Stimulated activated CD8-positive, alpha-beta memory T cell treated with anti-CD3 and anti-CD28 coated beads, Interleukin-4, amount 100 ng/mL, for 4 hours (primary cell): ENCODE results near the gene CLOCK.
A peak's percentile ranks its signal among the peaks of the same experiment; 100 is the strongest.
"Not testable (repeated sequence)": the region's sequence is repeated elsewhere in the genome, so short reads cannot be mapped to it uniquely, and the experiment has no call there.

Experiments used
- DNase-seq, 2 donors: peaks; one replicate each; pipeline ENCODE4 v3.0.0-alpha.2; 2020; ENCODE audit warnings: low read depth in 2 of 2, low spot score in 1 of 2

CLOCK gene, protein sequence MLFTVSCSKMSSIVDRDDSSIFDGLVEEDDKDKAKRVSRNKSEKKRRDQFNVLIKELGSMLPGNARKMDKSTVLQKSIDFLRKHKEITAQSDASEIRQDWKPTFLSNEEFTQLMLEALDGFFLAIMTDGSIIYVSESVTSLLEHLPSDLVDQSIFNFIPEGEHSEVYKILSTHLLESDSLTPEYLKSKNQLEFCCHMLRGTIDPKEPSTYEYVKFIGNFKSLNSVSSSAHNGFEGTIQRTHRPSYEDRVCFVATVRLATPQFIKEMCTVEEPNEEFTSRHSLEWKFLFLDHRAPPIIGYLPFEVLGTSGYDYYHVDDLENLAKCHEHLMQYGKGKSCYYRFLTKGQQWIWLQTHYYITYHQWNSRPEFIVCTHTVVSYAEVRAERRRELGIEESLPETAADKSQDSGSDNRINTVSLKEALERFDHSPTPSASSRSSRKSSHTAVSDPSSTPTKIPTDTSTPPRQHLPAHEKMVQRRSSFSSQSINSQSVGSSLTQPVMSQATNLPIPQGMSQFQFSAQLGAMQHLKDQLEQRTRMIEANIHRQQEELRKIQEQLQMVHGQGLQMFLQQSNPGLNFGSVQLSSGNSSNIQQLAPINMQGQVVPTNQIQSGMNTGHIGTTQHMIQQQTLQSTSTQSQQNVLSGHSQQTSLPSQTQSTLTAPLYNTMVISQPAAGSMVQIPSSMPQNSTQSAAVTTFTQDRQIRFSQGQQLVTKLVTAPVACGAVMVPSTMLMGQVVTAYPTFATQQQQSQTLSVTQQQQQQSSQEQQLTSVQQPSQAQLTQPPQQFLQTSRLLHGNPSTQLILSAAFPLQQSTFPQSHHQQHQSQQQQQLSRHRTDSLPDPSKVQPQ

DNA sequence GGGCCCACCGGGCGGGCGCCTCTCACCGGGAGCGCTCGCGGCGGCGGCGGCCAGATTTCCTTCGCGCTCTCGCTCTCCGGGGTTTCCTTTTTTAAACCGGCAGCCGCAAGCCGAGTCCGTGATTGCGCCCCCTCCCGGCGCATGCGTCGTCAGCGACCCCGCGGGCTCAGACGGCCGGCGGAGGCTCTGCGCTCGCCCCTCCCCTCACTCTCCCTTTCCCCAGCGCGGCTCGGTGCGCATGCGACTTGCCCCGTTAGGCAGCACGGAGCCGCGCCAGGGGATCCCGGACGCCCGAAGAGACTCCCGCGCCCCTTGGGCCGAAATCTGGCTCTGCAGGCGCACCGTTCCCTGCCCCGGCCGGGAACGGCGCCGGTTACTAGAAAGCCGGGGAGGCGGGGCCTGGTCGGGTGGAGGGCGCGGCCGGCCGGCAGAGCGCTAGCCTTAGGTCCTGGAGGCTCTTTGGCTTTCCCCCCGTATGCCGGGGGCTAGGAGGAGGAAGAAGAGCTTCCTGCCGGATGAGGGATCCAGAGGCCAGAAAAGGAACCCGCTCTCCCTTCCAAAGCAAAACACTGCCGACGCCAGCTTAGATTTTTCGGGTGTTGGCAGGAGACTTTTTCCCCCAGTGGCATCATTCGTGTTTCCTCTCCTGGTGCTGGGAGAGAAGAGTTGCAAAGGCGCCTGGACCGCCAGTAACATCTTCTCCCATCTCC, at the start of gene CLOCK:
Gene CLOCK (minus strand): TSS at position 154 of the 710 bp plus-strand sequence. CDS start 64,124 bp downstream, outside the sequence.
- DNase-seq = peak; percentile 59 to 69

DNA sequence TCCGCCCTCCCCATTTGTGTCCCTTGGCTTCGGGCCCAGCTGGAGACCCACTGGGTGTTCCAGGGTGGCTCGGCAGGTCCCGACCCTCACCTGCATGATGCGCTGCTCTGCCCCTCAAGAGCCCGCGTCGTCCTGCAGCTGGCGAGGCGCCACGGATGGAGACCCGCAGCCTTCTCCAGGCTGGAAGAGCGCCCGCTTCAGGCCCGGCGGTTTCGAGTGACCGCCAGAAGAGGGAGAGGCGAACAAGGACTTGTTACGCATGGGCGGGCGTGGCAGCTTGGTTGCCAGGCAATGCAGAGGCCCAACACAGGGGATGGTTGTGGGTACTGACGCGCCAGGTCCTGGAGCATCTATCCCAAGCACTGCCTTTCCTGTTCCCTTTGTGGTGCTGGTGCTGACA, 45.3 kb upstream of the CLOCK start, which contains the start of gene PDCL2:
Gene PDCL2 (minus strand): TSS at position 232 of the 400 bp plus-strand sequence. CDS start 136 bp downstream, at position 96.
- DNase-seq = no peak

DNA sequence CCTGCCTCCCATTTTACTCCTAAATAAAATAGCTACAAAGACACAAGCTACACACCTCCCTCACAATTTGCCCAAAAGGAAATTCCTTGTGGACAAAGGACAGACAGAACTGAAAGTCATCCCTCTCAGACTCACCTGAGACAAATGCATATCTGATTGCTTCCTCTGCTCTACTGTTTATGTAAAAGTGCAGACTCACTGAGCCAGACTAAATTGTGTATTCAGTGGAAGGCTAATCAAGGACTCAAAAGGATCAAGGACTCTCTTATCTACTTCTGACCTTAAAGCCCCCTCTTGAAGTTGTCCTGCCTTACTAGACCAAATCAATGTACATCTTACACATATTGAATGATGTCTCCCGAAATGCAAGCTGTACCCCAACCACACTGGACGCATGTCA, 41.5 kb upstream of the CLOCK start:
- no peak for DNase-seq

DNA sequence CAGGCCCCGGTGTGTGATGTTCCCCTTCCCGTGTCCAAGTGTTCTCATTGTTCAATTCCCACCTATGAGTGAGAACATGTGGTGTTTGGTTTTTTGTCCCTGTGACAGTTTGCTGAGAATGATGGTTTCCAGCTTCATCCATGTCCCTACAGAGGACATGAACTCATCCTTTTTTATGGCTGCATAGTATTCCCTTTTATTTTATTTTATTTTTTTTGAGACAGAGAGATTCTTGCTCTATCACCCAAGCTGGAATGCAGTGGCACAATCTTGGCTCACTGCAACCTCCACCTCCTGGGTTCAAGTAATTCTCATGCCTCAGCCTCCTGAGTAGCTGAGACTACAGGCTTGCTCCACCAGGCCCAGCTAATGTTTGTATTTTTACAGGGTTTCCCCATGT, 36.1 kb upstream of the CLOCK start:
- not testable (repeated sequence) for DNase-seq

DNA sequence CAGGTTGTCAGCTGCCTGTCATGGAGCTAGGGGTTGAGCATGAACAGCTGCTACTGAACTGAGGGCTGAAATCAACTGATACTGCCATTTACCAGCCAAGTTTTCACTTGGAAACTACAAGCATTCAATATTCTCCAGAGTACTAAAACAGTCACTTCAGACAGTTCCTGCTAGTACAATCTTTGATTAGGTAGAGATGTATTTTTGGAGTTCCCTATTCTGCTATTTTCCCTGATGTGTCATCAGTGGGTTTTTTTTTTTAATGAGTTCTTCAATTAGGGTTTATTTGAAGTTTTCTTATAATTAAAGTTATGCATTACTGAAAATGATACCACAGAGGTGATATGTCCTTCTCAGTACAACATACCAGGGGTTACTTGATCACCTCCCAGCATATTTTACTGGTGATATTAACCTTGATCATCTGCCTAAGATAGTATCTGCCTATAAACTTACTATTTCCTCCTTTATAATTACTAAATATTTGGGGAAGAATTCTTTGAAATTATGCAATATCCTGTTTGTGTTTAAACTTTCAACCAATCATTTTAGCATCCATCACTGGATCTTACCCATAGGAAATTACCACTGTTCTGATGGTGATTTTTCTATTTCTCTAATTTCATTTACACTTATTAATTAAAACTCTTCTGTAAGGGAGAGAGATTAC, 31.8 kb upstream of the CLOCK start:
- DNase-seq = no peak

DNA sequence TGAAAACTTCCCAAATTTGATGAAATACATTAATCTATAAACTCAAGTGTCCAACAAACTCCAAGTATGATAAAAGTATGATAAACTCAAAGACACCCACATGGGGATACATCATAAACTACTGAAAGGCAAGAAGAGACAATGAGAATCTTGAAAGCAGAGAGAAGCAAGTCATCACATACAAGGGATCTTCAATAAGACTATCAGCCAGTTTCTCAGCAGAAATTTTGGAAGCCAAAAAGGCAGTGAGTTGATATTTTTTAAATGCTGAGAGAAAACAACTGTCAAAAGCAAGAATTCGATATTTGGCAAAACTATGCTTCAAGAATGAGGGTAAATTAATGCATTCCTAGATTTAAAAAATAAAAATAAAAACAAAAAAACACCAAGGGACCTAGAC, 28.8 kb upstream of the CLOCK start:
- no peak for DNase-seq

DNA sequence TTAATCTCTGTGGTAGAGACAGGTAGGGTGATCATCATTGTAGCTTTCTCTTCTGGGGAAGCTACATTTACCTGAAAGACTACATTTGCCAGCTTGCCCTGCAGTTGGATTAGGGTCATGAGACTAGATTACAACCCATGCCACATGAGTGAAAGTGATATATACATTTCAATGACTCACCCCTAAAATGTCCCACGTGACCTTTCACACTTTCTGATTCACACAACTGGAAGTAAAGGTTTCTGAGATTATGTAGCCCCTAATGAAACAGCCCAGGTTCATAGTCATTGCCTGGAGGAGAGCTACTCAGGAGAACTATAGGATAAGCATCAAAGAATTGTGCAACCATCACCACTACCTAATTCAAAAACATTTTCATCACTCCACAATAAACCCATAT, 27.5 kb upstream of the CLOCK start:
- no peak for DNase-seq

DNA sequence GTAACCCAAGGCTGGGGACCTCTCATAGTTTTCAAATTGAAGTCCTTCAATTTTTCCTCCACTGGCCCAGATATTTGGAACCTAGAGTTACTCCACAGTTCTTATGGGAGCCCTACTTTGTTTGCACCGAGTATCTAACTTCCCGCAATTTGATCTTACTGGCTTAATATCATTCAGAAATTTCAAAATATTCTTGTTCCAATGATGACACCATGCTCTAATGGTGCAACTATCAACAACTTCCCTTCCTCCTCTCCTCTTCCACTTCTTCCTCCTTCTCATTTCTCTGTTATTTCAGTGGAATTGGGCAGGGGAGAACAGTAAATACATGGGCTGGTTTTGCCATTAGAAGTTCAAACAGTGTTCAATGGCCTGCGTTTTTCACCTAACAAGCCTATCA, 25.1 kb upstream of the CLOCK start:
- DNase-seq = no peak

DNA sequence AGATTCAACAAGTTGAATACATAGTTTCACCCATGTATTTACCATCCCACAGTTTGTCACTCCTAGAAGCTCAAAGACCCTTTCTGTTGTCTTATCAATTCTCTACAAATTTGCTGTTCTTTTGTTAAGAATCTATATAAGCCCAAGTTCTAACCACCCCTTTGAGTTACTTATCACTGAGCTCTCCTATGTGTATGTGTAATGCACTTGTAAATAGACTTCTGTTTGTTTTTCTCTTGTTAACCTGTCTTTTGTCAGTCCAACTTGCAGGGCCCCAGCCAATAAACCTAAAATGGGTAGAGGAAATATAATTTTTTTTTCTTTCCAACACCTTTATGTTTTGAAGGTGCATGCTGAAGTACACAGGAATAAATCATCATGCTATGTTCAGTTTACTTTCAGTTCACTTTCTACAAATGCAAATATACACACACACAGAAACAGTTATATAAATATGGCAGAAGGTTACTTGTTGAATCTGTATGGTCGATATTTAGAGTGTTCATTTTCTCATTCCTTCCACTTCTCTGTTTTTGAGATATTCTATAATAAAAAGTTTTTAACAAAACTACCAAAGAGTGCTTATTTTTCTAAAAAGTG, 22.3 kb upstream of the CLOCK start:
- DNase-seq = no peak

DNA sequence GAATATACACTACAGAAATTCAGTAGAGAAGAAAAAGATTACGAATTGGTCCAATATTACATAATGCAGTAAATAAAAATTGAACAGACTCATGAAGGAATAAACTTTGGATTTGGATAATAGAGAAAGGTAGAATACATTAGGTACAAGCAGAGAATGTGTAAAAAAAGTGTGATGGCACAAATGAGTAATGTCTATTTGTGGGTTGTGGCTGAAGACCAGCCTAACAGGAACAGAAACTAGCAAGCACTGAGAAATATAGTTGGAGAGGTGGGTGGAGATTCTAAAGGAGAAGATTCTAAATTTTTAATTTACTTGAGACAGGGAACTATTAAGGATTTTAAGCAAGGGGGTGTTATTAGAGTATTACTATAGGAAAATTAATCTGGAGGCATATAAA, 15.2 kb upstream of the CLOCK start:
- DNase-seq = no peak

DNA sequence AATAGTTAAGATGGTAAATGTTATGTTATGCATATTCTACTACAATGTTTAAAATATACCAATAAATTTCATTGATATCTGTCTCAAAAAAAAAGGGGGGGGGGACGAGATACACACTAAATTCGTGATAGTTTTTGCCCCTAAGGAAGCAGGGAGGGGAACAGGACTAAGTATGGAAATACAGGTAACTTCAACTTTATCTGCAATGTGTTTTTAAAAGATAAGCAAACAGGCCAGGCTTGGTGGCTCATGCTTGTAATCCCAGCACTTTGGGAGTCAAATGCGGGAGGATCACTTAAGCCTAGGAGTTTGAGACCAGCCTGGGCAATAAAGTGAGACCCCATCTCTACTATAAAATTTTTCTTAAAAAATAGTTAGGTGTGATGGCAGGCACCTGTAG, 13.4 kb upstream of the CLOCK start:
- DNase-seq = no peak

DNA sequence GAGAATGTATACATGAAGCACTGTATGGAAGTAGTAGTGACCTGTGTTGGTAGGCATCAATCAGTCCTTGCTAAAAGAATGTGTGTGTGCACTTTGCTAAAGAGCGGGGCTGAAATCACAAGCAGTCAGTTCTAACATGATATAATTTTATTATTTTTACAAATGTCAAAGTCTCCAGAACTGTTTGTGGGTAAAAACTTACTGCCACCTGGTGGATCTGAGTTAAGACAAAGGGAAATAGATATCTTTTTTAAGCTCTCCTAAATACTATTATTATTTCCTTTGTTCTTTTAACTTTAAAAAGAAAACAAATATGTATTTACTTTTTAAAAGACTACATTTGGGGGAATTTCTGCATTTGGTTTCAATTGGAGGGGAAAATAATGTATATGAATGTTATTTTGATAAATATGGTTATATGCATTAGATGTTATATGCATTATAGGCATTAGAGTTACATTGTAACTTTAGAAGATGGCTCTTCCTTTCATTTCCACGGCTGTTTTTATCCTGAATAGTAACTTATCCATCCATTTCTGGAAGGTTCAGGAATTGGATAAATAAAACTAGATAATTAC, 7.8 kb upstream of the CLOCK start:
- no peak for DNase-seq

DNA sequence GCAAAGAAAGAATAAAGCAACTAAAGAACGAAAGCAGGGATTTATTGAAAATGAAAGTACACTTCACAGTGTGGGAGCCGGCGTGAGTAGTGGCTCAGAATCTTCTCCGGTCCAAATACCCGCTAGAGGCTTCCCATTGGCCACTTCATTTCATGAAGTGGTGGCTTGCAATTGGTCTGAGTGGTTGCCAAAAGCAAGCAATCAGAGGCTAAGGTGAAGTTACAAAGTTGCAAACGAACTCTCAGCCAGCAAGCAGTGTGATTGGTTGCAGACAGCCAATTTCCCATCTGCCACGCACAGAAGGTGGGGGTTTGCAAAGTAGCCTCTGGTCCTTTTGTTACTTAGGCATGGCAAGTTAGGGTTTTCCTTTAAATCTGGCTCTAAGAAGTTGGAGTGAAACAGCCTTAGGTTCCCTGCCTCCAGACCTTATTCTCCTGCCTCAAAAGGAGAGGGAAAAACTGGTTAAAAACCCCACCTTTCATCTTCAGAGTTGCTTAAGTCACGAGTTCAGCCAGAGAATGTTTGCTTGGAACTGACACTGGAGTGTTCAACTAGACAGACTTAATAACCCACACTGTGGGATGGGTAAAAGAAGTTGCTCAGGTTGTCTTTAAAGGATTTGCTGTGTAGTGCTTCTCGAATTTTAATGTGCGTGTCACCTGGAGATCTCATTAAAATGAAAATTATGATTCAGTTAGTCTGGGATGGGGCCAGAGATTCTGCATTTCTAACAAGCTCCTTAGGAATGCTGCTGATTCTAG, 6.9 kb upstream of the CLOCK start:
- no peak for DNase-seq

DNA sequence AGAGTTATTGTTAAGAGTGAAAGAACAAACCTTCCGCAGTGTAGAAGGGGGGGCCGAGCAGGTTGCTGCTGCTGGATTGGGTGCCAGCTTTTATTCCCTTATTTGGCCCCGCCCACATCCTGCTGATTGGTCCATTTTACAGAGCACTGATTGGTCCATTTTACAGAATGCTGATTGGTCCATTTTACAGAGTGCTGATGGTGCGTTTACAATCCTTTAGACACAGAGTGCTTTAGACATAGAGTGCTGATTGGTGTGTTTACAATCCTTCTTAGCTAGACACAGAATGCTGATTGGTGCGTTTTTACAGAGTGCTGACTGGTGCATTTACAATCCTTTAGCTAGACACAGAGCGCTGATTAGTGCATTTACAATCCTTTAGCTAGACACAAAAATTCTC, 5.3 kb upstream of the CLOCK start:
- not testable (repeated sequence) for DNase-seq

DNA sequence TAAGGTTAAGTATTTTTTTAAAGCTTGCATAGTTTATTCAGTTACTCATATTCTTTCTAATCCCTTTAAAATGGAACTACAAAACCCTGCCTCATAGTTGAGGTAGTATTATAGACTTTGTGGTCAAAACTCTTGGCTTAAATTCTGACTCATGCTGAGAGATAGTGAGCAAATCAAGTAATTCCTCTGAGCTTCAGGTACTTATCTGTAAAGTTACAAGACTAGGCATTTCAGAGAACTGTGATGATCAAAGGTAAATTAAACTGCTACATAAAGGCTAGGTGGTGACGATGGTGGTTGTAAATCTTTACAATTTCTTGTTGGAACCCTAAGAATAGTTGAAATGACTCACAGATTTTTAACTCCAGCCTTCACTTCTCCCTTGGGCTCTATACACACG, 3.2 kb upstream of the CLOCK start:
- DNase-seq = no peak

DNA sequence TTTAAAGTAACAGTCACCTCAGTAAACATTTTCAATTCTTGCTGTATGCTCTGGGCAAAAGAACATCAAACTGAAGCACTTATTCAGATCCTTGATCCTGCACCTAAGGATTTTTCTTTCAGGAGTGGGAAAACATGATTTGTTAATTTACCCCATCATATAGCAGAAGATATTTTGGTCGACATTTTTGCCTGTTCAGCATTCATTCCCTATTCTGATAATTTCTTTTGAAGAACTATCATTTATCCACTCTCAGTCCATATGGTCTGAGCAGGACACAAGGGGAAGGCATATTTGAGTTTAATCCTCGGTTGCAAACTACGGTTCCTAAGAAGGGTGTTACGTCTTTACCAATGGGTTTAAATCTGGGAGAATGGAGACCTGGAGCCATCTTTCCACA, 1.2 kb upstream of the CLOCK start:
- no peak for DNase-seq

DNA sequence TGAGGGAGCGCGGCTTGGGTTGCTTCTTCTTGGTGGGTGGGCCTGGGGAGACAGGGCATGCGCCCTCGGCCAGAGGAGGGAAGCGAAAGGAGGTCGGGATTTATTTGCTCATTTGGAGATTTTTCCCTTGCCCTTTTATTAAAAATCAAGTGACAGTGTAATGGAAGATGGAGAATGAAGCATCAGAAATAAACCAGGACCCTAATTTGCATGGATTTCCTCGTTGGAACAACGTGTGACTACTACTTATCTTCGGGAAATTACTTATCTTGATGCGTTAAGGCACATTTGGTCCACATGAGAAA, 709 bp upstream of the CLOCK start:
- no peak for DNase-seq

DNA sequence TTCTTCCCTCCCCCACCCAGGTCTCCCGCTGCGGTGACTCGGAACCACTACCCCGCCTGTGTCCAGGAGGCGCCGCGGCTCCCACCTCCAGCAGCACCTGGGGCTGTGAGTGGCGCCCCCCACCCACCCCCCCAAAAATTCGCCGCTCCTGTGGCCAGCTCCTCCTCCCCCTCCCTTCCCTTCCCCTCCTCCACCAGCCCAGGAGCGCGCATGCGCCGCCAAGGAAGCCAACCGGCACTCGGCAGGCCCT, 278 bp downstream of the CLOCK start:
- DNase-seq = peak in 1 of 2 donors; percentile 28

DNA sequence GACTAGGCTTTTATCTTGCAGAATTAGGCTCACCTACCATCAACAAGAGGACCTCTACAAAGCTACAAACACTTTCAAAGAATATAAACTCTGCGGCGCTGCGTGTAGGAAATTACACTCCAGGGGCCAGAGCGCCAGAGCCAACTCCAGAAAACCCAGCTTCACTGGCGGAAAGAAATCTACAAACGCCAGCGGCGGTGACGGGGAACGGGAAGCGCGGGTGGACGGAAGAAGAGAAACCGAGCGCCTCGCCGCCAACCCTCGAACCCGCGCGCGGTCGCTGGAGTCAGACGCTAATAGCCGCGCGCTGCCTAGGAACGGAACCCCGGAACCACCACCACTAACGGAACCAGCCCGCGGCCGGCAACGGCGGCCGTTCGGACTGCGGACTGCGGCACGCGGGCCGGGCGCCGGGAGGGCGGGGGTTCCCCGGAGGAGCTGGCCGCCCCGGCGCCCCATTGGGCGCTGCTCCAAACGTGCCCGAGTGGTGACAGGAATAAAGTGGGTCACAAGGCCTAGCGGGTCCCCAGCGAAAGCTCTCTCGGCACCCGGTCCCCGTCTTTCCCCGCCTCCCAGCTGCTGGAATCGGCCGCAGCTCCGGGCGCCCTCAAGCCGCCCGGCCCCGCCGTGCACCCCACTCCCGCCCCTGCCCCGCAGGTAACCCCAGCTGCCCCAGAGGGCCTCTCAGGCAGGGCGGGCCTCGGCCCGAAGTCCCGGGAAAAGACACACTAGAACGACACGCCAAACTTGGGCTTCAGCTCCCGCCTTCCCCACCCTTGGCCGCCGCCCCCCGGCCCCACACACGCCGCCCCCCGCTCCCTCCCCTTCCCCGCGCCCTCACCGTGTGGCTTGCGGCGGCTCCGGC, 836 bp downstream of the CLOCK start:
- peak; percentile 8 to 39 for DNase-seq
